Activated T-helper 9 cell treated with anti-CD3 and anti-CD28 coated beads, Interleukin-2, amount 50 U/mL, for 16 hours (primary cell): Measurements from ENCODE around the gene NACC1.
A peak's percentile ranks its signal among the peaks of the same experiment; 100 is the strongest.
"Not testable (repeated sequence)": the region's sequence is repeated elsewhere in the genome, so short reads cannot be mapped to it uniquely, and the experiment has no call there.

Source experiments
- DNase-seq: peaks from one replicate; pipeline ENCODE4 v3.0.0-alpha.2; 2020; ENCODE audit warnings: low read depth

The NACC1 gene

DNA sequence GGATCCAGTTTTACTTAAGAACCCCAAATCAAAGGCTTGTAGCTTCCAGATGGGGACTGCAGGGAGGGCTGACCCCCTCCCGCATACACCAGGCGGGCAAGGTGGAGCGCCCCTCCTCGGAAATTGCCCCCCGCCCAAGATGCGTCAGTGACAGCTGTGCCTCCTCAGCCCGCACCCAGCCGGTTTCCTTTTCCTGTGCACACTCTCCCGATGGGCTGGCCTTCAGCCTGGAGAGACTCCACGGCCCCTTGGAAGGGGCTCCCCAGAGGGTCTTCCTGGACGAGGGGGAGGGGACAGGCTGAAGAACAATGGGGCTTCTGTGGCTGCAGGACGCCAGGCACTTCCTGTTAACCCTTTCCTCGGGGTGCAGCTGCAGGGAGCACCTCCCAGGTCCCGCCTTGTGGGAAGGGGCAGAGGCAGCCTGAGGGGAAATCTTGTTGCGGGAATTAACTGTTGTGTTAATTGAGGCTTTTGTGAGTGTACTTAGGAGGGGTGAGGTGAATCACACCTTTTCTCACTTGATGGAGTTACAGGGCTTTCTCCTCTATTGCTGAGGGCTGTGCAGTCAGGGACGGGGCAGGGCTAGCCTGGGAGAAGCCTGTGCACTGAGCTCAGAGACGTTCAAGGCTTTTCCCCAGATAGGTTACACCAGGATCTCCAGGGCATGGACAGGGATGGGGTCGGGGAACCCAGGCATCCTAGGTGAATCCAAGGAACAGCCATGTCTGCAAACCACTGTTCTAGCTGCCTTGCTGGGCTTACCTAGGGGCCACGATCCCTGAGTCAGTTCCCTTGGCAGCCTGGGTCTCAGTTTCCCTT is 46.5 kb downstream of the NACC1 start:
- no peak for DNase-seq

DNA sequence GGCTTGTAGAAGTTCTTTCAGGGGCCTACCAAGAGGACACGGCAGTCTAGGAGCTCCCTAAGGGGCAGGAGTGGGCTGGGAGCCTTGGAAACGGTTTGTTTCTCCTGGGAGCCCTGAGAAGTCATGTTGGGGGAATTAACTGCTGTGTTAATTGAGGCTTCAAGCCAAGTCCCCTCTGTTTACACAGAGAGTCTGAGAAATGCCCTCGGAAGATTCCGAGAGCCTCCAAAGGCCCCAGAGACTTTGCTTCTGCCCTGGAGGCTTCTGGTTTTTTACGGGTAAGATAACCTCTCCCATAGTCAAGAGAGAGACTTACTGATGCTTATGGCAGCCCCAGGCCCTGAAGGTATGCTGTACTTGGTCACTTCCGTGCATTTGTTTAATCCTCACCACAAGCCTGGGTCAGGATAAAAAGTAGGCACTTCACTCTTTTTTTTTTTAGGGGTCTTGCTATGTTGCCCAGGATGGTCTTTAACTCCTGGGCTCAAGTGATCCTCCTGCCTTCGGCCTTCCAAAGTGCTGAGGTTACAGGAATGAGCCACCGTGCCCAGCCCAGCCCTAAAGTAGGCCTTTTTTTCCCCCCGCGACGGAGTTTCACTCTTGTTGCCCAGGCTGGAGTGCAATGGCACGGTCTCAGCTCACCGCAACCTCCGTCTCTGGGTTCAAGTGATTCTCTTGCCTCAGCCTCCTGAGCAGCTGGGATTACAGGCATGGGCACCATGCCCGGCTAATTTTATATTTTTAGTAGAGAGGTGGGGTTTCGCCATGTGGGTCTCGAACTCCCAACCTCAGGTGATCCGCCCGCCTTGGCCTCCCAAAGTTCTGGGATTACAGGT is 47.3 kb downstream of the NACC1 start:
- no peak for DNase-seq

DNA sequence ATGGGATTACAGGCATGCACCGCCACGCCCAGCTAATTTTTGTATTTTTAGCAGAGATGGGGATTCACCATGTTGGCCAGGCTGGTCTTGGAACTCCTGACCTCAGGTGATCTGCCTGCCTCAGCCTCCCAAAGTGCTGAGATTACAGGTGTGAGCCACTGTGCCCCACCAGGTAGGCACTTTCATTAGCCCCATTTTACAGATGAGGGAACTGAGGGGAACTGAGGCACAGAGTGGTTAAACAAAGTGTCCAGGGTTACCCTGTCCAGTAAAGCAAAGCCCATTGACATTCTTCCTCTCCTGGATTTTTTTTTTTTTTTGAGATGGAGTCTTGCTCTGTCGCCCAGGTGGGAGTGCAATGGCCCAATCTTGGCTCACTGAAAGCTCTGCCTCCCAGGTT is 48.1 kb downstream of the NACC1 start:
- DNase-seq, result not testable (repeated sequence)

DNA sequence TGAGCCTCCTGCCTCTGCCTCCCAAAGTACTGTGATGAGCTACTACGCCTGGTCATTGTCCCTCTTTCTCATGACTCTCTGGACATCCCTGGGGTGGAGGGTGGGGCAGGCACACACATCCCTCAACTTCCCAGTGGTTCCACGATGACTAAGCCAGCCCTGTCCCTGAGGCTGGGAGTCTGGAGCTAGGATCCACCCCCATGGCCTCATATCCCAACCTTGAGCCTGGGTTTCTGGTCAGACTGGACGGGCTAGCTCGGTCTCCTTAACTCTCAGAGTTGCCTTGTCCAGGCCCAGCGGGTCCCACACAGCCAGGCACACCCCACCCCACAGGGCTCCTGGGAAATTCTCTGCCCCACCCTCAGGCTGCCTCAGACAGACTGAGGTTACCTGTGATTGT is 51.7 kb downstream of the NACC1 start:
- no peak for DNase-seq

DNA sequence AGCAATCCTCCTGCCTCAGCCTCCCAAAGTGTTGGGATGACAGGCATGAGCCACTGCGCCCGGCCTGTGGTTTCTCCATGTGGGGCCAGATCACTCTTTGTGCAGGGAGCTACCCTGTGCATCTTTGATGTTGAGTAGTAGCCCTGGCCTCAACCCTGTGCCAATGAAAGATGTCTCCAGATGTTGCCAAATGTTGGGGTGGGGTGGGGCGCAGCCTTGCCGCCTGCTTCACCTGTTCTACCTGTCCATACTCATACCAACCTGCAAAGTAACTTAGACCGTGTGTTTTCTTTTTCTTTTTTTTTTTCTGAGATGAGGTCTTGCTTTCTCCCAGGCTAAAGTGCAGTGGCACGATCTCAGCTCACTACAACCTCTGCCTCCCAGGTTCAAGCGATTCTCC is 53.1 kb downstream of the NACC1 start:
- DNase-seq, result no peak

DNA sequence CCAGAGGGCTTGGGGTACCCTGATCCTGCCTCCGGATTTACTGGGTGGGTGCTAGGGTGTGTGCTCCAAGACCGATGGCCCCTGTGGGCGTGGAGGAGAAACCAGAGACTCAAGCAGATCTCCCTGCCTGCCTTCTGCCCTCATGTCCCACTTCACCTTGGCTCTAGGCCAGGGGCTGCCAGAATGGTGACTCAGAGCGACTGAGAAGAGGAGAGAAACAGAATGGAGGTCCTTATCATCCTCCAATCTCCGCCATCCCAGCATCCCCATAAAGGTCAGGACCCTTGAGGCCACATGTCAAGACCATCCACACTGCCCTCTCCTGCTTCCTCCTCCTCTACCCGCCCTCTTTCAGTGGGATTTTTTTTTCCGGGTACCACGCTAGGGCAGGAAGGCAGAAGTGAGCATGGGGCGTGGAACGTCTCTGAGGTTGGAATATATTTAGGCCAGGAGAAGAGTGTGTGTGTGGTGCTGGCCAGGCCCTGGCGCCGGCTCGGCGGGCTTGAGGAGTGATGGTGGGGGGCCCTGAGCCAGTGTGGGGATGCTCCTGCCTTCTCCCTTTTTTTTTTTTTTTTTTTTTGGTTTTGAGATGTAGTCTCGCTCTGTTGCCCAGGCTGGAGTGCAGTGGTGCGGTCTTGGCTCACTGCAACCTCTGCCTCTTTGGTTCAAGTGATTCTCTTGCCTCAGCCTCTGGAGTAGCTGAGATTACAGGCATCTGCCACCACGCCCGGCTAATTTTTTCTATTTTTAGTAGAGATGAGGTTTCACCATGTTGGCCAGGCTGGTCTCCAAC is 54.5 kb downstream of the NACC1 start:
- peak; percentile 70 for DNase-seq

DNA sequence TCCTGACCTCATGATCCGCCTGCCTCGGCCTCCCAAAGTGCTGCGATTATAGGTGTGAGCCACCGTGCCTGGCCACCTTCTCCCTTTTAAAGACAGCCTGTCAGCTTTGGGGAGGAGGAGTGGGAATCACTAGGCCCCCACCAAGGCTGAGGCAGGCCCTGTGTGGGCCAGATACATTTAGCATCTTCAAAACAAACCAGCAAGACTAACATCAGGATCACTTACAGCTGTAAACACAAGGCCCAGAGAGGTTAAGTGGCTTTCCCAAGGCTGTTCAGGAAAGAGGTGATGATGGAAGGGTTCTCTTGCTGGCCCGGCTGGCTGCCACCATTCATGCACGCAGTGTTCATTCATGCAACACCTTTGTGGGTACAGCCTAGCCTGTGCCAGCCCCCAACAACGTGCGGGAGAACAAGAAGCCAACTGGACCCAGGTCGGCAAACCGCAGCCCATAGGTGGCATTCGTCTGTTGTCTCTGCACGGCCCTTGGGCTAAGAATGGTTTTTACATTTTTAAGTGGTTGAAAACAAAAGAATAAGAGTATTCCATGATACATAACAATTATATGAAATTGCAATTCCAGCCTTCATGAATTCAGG is 55.2 kb downstream of the NACC1 start:
- no peak for DNase-seq

DNA sequence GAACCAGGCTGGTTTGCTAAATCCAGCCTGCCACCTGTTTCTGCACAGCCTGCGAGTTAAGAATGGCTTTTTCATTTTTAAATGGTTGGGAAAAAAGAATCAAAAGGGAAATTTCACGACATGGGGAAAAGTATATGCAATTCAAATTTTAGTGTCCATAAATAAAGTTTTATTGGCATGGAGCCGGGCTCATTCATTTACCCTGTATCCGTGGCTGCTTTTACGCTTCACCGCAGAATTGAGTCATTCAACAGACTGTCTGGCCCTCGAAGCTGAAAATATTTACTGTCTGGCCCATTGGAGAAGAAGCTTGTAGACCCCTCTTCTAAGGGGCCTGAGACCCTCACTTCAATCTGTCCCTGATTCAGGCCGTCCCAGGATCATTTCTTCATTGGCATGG is 58.3 kb downstream of the NACC1 start:
- DNase-seq, result no peak

DNA sequence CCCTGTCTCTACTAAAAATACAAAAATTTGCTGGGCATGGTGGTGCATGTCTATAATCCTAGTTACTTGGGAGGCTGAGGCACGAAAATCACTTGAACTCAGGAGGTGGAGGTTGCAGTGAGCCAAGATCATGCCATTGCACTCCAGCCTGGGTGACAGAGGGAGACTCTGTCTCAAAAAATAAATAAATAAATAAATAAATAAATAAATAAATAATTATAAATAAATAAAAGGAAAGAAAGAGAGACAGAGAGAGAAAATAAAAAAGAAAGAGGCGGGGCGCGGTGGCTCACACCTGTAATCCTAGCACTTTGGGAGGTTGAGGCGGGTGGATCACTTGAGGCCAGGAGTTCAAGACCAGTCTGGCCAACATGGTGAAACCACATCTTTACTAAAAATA is 59.5 kb downstream of the NACC1 start:
- not testable (repeated sequence) for DNase-seq

DNA sequence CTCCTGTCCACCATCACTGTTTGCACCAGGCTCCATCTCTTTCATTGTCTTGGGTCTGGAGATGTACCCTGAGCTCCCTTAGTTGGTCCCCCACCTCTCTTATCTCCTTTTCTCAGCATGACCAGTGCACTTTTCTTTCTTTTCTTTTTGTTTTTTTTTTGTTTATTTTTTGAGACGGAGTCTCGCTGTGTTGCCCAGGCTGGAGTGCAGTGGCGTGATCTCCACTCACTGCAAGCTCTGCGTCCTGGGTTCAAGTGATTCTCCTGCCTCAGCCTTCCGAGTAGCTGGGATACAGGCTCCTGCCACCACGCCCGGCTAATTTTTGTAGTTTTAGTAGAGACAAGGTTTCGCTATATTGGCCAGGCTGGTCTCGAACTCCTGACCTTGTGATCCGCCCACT is 60.2 kb downstream of the NACC1 start:
- DNase-seq, result not testable (repeated sequence)

DNA sequence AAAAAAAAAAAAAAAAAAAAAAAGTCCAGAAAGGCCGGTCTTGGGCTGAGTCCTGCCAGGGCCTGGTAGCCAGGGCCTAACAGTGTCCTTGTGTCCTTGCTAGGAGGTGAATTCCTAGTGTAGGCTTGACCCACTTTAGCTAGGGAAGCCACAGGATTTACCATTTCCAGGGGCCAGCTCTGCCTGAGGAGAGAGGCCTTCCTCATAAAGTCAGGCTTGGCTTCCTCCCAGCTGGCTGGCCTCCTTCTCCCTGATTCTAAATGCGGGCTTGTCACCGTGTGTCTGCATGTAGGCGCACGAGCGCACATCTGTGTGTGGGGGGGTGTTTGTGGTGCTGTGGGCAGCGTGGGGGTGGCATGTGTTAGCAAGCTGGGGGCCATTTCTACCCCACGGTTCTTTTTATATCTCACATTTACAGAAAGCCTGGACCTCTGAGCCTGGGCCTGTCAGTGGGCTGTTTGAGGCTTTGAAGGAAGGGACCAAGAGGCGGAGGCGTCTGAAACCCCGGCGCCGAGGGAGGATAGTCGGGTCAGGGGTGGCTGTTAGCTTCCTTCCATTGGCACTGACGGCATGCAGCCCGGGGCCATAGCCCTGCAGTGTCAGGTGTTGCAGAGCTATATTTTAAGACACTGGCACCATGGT is 63.8 kb downstream of the NACC1 start:
- no peak for DNase-seq

DNA sequence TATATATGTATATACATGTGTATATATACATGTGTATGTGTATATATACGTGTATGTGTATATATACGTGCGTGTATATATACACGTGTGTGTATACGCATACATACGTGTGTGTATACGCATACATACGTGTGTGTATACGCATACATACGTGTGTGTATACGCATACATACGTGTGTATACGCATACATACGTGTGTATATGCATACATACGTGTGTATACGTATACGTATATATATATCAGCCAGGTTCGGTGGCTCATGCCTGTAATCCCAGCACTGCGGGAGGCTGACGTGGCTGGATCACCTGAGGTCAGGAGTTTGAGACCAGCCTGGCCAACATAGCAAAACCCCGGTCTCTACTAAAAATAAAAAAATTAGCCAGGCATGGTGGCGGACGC is 66.9 kb downstream of the NACC1 start:
- DNase-seq, result not testable (repeated sequence)

DNA sequence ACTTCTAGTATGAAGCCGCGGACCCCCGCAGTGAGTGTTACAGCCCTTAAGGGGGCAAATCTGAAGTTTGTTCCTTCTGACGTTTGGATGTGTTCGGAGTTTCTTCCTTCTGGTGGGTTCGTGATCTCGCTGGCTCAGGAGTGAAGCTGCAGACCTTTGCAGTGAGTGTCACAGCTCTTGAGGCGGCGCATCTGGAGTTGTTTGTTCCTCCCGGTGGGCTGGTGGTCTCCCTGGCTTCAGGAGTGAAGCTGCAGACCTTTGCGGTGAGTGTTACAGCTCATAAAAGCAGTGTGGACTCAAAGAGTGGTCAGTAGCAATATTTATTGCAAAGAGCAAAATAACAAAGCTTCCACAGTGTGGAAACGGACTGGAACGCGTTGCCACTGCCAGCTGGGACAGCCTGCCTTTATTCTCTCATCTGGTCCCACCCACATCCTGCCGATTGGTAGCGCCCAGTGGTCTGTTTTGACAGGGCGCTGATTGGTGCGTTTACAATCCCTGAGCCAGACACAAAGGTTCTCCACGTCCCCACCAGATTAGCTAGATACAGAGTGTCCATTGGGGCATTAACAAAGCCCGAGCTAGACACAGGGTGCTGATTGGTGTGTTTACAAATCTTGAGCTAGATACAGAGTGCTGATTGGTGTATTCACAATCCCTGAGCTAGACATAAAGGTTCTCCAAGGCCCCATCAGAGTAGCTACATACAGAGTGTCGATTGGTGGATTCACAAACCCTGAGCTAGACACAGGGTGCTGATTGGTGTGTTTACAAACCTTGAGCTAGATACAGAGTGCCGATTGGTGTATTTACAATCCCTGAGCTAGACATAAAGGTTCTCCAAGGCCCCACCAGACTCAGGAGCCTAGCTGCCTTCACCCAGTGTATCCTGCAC is 67.9 kb downstream of the NACC1 start:
- DNase-seq, result not testable (repeated sequence)

DNA sequence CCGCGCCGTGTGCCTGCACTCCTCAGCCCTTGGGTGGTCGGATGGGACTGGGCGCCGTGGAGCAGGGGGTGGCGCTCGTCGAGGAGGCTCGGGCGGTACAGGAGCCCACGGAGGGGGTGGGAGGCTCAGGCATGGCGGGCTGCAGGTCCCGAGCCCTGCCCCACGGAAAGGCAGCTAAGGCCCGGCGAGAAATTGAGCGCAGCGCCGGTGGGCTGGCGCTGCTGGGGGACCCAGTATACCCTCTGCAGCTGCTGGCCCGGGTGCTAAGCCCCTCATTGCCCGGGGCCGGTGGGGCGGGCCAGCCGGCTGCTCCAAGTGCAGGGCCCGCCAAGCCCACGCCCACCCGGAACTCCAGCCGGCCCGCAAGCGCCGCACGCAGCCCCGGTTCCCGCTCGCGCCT is 68.6 kb downstream of the NACC1 start:
- not testable (repeated sequence) for DNase-seq

DNA sequence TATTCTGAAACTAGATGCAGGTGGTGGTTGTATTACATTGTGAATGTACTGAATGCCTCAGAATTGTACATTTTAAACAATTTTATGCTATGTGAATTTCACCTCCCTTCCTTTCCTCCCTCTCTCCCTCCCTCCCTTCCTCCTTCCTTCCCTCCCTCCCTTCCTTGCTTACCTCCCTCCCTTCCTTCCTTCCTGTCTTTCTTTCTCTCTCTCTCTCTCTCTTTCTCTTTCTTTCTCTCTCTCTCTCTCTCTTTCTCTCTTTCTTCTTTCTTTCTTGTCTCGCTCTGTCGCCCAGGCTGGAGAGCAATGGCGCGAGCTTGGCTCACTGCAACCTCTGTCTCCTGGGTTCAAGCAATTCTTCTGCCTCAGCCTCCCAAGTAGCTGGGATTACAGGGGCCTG is 69.4 kb downstream of the NACC1 start:
- DNase-seq, result no peak

DNA sequence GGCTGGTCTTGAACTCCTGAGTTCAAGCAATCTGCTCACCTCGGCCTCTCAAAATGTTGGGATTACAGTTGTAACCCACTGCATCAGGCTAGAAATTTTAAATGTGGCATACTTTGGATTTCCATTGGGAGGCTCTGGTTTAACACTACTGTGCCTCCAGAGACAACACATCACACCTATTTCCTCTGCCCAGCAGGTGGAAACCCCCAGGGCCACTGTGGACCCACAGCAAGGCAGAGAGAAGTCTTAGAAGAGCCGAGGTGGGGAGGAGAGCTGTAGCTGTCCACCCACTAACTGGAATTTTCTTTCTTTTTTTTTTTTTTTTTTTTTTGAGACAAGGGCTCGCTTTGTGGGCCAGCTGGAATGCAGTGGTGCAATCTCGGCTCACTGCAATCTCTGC is 71.5 kb downstream of the NACC1 start:
- DNase-seq, result no peak
